Subcutaneous abdominal adipose tissue (tissue), 5 donors: ENCODE results near the gene AR.
A peak's percentile ranks its signal among the peaks of the same experiment; 100 is the strongest.

Source experiments
- H3K27ac ChIP-seq: one replicate; pipeline ENCODE4 v1.7.0; 2013; ENCODE audit warnings: low read depth, mild to moderate bottlenecking, inconsistent platforms, low read length, moderate library complexity
- H3K27me3 ChIP-seq, 5 donors: one replicate each; pipeline ENCODE4 v1.7.0; 2013; ENCODE audit warnings: low read length in 5 of 5, inconsistent platforms in 1 of 5; ENCODE audit not compliant: control insufficient read depth in 5 of 5, insufficient read depth in 4 of 5
- H3K36me3 ChIP-seq, 5 donors: one replicate each; pipeline ENCODE4 v1.7.0; 2013; ENCODE audit warnings: low read length in 5 of 5; ENCODE audit not compliant: control insufficient read depth in 5 of 5, insufficient read depth in 5 of 5
- H3K4me1 ChIP-seq, 5 donors: one replicate each; pipeline ENCODE4 v1.7.0; 2013; ENCODE audit warnings: low read length in 5 of 5, mild to moderate bottlenecking in 3 of 5, moderate library complexity in 1 of 5; ENCODE audit not compliant: control insufficient read depth in 5 of 5, insufficient read depth in 5 of 5
- H3K4me3 ChIP-seq, 5 donors: one replicate each; pipeline ENCODE4 v1.7.0; 2013; ENCODE audit warnings: low read length in 5 of 5, low read depth in 1 of 5
- H3K9ac ChIP-seq, 5 donors: one replicate each; pipeline ENCODE4 v1.7.0; 2013; ENCODE audit warnings: low read length in 5 of 5, mild to moderate bottlenecking in 4 of 5, moderate library complexity in 3 of 5
- H3K9me3 ChIP-seq, 5 donors: one replicate each; pipeline ENCODE4 v1.7.0; 2013; ENCODE audit warnings: low read length in 5 of 5; ENCODE audit not compliant: control insufficient read depth in 5 of 5
- donor health status: healthy.
- donor health status: healthy.
- donor health status: healthy.
- donor health status: healthy.
- donor health status: healthy.

The AR gene

GRCh38 chrX:67720344-67720743 lies 176.5 kb downstream of the AR start:
- H3K27me3 ChIP-seq: peaks cover 0 to 8% (median 3%) of the 10 kb centered on the region in 5 donors

GRCh38 chrX:67721321-67721720 lies 177.5 kb downstream of the AR start:
- peaks cover 0 to 4% (median 0%) of the 10 kb centered on the region in 5 donors for H3K36me3 ChIP-seq

More at GRCh38 chrX:67720344-67720743, 176.5 kb downstream of the AR start:
- Histone ChIP-seq H3K4me3 (no peak overlapping the region), H3K27ac (no peak overlapping the region), H3K9ac (no peak overlapping the region), H3K36me3 (peaks cover 0 to 4% (median 0%) of the 10 kb centered on the region in 5 donors), H3K4me1 (peaks cover 0 to 31% (median 25%) of the 10 kb centered on the region in 5 donors), H3K9me3 (no peaks in the 10 kb centered on the region)

GRCh38 chrX:67723580-67724351 lies 179.9 kb downstream of the AR start:
- Histone ChIP-seq H3K9me3 (no peaks in the 10 kb centered on the region), H3K4me1 (peaks cover 0 to 35% (median 29%) of the 10 kb centered on the region in 5 donors), H3K27me3 (peaks cover 0 to 8% (median 3%) of the 10 kb centered on the region in 5 donors), H3K9ac (peak overlapping the region in 2 of 5 donors; percentile 14 to 19), H3K27ac (peak overlapping the region; percentile 77), H3K36me3 (no peaks in the 10 kb centered on the region), H3K4me3 (no peak overlapping the region)

More at GRCh38 chrX:67721321-67721720, 177.5 kb downstream of the AR start:
- Histone ChIP-seq H3K4me1 (peaks cover 0 to 31% (median 29%) of the 10 kb centered on the region in 5 donors), H3K27me3 (peaks cover 0 to 8% (median 3%) of the 10 kb centered on the region in 5 donors), H3K9me3 (no peaks in the 10 kb centered on the region), H3K4me3 (no peak overlapping the region), H3K27ac (peak overlapping the region; percentile 71), H3K9ac (no peak overlapping the region)

GRCh38 chrX:67724359-67725110 lies 180.7 kb downstream of the AR start:
- H3K9ac ChIP-seq: peak overlapping the region in 1 of 5 donors; percentile 19
- peak overlapping the region; percentile 77 for H3K27ac ChIP-seq
- H3K36me3 ChIP-seq: no peaks in the 10 kb centered on the region
- peaks cover 0 to 8% (median 3%) of the 10 kb centered on the region in 5 donors for H3K27me3 ChIP-seq
- H3K9me3 ChIP-seq: no peaks in the 10 kb centered on the region
- H3K4me3 ChIP-seq: no peak overlapping the region
- peaks cover 0 to 35% (median 27%) of the 10 kb centered on the region in 5 donors for H3K4me1 ChIP-seq

- Histone ChIP-seq H3K4me1 (peaks cover 0 to 35% (median 27%) of the 10 kb centered on the region in 5 donors), H3K4me3 (no peak overlapping the region), H3K9me3 (no peaks in the 10 kb centered on the region), H3K36me3 (no peaks in the 10 kb centered on the region), H3K27ac (peak overlapping the region; percentile 77), H3K9ac (no peak overlapping the region), H3K27me3 (peaks cover 0 to 8% (median 3%) of the 10 kb centered on the region in 5 donors)
Observed at GRCh38 chrX:67725471-67725870, 181.7 kb downstream of the AR start.

GRCh38 chrX:67726018-67726417 lies 182.2 kb downstream of the AR start:
- Histone ChIP-seq H3K36me3 (no peaks in the 10 kb centered on the region), H3K27ac (peak overlapping the region; percentile 77), H3K9ac (no peak overlapping the region), H3K27me3 (peaks cover 0 to 8% (median 3%) of the 10 kb centered on the region in 5 donors), H3K4me1 (peaks cover 0 to 35% (median 27%) of the 10 kb centered on the region in 5 donors), H3K9me3 (no peaks in the 10 kb centered on the region), H3K4me3 (no peak overlapping the region)

- Histone ChIP-seq H3K4me3 (no peak overlapping the region), H3K9me3 (no peaks in the 10 kb centered on the region)
Observed at GRCh38 chrX:67727576-67727975, 183.8 kb downstream of the AR start.

GRCh38 chrX:67730296-67730695 lies 186.5 kb downstream of the AR start:
- H3K9me3 ChIP-seq: no peaks in the 10 kb centered on the region
- H3K27me3 ChIP-seq: peaks cover 0 to 3% (median 0%) of the 10 kb centered on the region in 5 donors
- no peak overlapping the region for H3K4me3 ChIP-seq
- H3K36me3 ChIP-seq: no peaks in the 10 kb centered on the region
- peaks cover 0 to 10% (median 3%) of the 10 kb centered on the region in 5 donors for H3K4me1 ChIP-seq
- H3K27ac ChIP-seq: no peak overlapping the region
- no peak overlapping the region for H3K9ac ChIP-seq

More at GRCh38 chrX:67727576-67727975, 183.8 kb downstream of the AR start:
- Histone ChIP-seq H3K27me3 (peaks cover 0 to 11% (median 3%) of the 10 kb centered on the region in 5 donors), H3K4me1 (peaks cover 0 to 27% (median 23%) of the 10 kb centered on the region in 5 donors), H3K9ac (no peak overlapping the region), H3K36me3 (no peaks in the 10 kb centered on the region), H3K27ac (no peak overlapping the region)

GRCh38 chrX:67731061-67731460 lies 187.2 kb downstream of the AR start:
- Histone ChIP-seq H3K9ac (no peak overlapping the region), H3K4me1 (peaks cover 0 to 10% (median 0%) of the 10 kb centered on the region in 5 donors), H3K27me3 (peaks cover 0 to 3% (median 0%) of the 10 kb centered on the region in 5 donors), H3K4me3 (no peak overlapping the region), H3K27ac (no peak overlapping the region), H3K9me3 (no peaks in the 10 kb centered on the region), H3K36me3 (no peaks in the 10 kb centered on the region)
